HCT116 (cell line): ENCODE data around the gene ROR2.

Source experiments
- EZH2 ChIP-seq: fragments of 200-600 bp; sonication (generic); IDR thresholded peaks from 2 replicates; pipeline ENCODE4 v1.6.1; 2017; ENCODE audit warnings: antibody characterized with exemption, mixed run types
- POLR2A ChIP-seq: IDR thresholded peaks from 2 replicates; pipeline ENCODE4 v1.7.0; 2011; ENCODE audit warnings: borderline replicate concordance; ENCODE audit not compliant: insufficient read depth, insufficient read length; ENCODE audit errors: extremely low read depth
- RAD21 ChIP-seq: IDR thresholded peaks from 2 replicates; pipeline ENCODE4 v1.6.1; 2012; ENCODE audit warnings: low read depth, mild to moderate bottlenecking
- TCF7L2 ChIP-seq: IDR thresholded peaks from 2 replicates; pipeline ENCODE4 v1.7.0; 2011; ENCODE audit warnings: borderline replicate concordance, inconsistent platforms; ENCODE audit not compliant: insufficient read depth, insufficient read length; ENCODE audit errors: extremely low read depth
- YY1 ChIP-seq: IDR thresholded peaks from 2 replicates; pipeline ENCODE4 v1.6.1; 2011; ENCODE audit warnings: low read length, low read depth, moderate library complexity, mild to moderate bottlenecking; ENCODE audit not compliant: insufficient replicate concordance; ENCODE audit errors: extremely low read depth
- ZFX ChIP-seq: fragments of 450-650 bp; IDR thresholded peaks from 2 replicates; pipeline ENCODE4 v1.6.1; 2017
- TF ChIP-seq, protein P1 (sequence below), 3 experiments: fragments of 200-600 bp in 1 of 3; sonication (generic) in 1 of 3; IDR thresholded peaks in 2 of 3; conservative IDR thresholded peaks in 1 of 3; 2 replicates each; pipeline ENCODE4 v1.5.1; 2012 to 2017; ENCODE audit warnings: low read depth in 2 of 3, low read length in 2 of 3, antibody characterized with exemption in 1 of 3, borderline replicate concordance in 1 of 3, control low read depth in 1 of 3, mild to moderate bottlenecking in 1 of 3, mixed read lengths in 1 of 3, mixed run types in 1 of 3, moderate library complexity in 1 of 3; ENCODE audit not compliant: insufficient read depth in 1 of 3
- TF ChIP-seq, protein P2 (sequence below): IDR thresholded peaks from 2 replicates; pipeline ENCODE4 v1.6.1; 2012; ENCODE audit warnings: low read depth
- TF ChIP-seq, protein P3 (sequence below): IDR thresholded peaks from 2 replicates; pipeline ENCODE4 v1.6.1; 2012

DNA sequence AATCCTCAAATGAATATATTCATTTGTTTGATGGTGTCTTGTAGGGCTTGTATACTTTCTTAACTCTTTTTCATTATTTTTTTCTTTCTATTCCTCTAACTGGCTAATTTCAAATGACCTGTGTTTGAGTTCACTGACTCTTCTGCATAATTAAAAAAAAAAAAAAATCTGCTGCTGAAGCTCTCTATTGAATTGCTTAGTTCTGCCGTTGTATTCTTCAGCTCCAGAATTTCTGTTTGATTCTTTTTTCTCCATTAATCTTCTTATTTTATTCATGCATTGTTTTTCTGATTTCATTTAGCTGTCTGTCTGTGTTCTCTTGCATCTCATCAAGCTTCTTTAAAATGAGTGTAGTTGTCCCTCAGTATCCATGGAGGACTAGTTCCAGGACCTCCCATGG lies 244.6 kb downstream of the ROR2 start:
- TF ChIP-seq, protein P1, sequence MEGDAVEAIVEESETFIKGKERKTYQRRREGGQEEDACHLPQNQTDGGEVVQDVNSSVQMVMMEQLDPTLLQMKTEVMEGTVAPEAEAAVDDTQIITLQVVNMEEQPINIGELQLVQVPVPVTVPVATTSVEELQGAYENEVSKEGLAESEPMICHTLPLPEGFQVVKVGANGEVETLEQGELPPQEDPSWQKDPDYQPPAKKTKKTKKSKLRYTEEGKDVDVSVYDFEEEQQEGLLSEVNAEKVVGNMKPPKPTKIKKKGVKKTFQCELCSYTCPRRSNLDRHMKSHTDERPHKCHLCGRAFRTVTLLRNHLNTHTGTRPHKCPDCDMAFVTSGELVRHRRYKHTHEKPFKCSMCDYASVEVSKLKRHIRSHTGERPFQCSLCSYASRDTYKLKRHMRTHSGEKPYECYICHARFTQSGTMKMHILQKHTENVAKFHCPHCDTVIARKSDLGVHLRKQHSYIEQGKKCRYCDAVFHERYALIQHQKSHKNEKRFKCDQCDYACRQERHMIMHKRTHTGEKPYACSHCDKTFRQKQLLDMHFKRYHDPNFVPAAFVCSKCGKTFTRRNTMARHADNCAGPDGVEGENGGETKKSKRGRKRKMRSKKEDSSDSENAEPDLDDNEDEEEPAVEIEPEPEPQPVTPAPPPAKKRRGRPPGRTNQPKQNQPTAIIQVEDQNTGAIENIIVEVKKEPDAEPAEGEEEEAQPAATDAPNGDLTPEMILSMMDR (IDR thresholded peaks at IDR 0.05 in 2 of 3, conservative IDR thresholded peaks at IDR 0.05 in 1 of 3; ENCODE audit: borderline replicate concordance in 1 of 3, insufficient read depth in 1 of 3, low read depth in 2 of 3, low read length in 2 of 3) = no peak
- TF ChIP-seq TCF7L2 (no peak), YY1 (no peak), POLR2A (no peak), EZH2 (no peak), ZFX (no peak), RAD21 (no peak)
- TF ChIP-seq, protein P2, sequence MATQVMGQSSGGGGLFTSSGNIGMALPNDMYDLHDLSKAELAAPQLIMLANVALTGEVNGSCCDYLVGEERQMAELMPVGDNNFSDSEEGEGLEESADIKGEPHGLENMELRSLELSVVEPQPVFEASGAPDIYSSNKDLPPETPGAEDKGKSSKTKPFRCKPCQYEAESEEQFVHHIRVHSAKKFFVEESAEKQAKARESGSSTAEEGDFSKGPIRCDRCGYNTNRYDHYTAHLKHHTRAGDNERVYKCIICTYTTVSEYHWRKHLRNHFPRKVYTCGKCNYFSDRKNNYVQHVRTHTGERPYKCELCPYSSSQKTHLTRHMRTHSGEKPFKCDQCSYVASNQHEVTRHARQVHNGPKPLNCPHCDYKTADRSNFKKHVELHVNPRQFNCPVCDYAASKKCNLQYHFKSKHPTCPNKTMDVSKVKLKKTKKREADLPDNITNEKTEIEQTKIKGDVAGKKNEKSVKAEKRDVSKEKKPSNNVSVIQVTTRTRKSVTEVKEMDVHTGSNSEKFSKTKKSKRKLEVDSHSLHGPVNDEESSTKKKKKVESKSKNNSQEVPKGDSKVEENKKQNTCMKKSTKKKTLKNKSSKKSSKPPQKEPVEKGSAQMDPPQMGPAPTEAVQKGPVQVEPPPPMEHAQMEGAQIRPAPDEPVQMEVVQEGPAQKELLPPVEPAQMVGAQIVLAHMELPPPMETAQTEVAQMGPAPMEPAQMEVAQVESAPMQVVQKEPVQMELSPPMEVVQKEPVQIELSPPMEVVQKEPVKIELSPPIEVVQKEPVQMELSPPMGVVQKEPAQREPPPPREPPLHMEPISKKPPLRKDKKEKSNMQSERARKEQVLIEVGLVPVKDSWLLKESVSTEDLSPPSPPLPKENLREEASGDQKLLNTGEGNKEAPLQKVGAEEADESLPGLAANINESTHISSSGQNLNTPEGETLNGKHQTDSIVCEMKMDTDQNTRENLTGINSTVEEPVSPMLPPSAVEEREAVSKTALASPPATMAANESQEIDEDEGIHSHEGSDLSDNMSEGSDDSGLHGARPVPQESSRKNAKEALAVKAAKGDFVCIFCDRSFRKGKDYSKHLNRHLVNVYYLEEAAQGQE = no peak
- TF ChIP-seq, protein P3, sequence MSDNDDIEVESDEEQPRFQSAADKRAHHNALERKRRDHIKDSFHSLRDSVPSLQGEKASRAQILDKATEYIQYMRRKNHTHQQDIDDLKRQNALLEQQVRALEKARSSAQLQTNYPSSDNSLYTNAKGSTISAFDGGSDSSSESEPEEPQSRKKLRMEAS = no peak
